ENCODE data around the gene A2M. TPM values are rescaled to one million over a fixed set of nuclear protein-coding genes. Genes with fewer than 3 reads are reported as not detected.

A2M gene
- total and polyA plus RNA-seq, 2 donors (not counting 3 experiments of a cell fraction or from before 2014, with no cell fraction given) = 11.5 to 16.9 TPM

GRCh38 chr12:9027161-9028059, 88.3 kb downstream of the A2M start:
- TF ChIP-seq MAX (IDR thresholded peaks at IDR 0.05; ENCODE audit: insufficient read depth, insufficient read length) = no peak
- no peak for TF ChIP-seq CTCF (IDR thresholded peaks at IDR 0.05; ENCODE audit: extremely low read depth in 1 of 2, insufficient read depth in 1 of 2, low read depth in 1 of 2, low read length in 2 of 2)
- TF ChIP-seq POLR2A (IDR thresholded peaks at IDR 0.05; ENCODE audit: low read depth, low read length) = no peak
- TF ChIP-seq POLR2AphosphoS5 (IDR thresholded peaks at IDR 0.05; ENCODE audit: insufficient read depth, low read depth, low read length) = no peak
- no peak for TF ChIP-seq JUN (IDR thresholded peaks at IDR 0.05; ENCODE audit: borderline replicate concordance, insufficient read depth, insufficient read length, low read depth)
- no peak for TF ChIP-seq EZH2 (IDR thresholded peaks at IDR 0.05; ENCODE audit: borderline replicate concordance, low read depth, low read length, severe bottlenecking)
- no peak for TF ChIP-seq FOS (IDR thresholded peaks at IDR 0.05; ENCODE audit: borderline replicate concordance, insufficient read depth, low read length)
- no peak for TF ChIP-seq MYC (IDR thresholded peaks at IDR 0.05; ENCODE audit: low read depth, low read length)
- no peak for TF ChIP-seq GATA2 (IDR thresholded peaks at IDR 0.05; ENCODE audit: insufficient read depth, insufficient read length, low read depth, low read length)
- H4K20me1 ChIP-seq (replicated peaks; ENCODE audit: control insufficient read depth, extremely low read depth, insufficient read depth, low read length) = no peaks in the 10 kb centered on the region
- no TSS peak for BruUV-seq (replicated peaks)
- dilution Hi-C loops (cut with MboI; ENCODE audit: extremely low pct_ligation_motif_present, low sequenced_read_pairs) (no loop called here), intact Hi-C loops (cut with micrococcal nuclease) (no loop called here)
- H2AFZ ChIP-seq (ENCODE audit: low read depth, low read length) = no peak overlapping the region
- H3K27me3 ChIP-seq (ENCODE audit: control insufficient read depth in 2 of 2, insufficient read depth in 2 of 2, low read length in 2 of 2) = no peaks in the 10 kb centered on the region
- no peak overlapping the region for H3K4me2 ChIP-seq (ENCODE audit: insufficient read depth, low read length)
- CTCF ChIA-PET = interaction anchor here (0.9 to 1.2 kb wide), 2 partner anchors 11 to 418 kb away, joined by 3 read pairs; no protein-coding TSS in a partner anchor
- DNase-seq (ENCODE audit: low read depth, low spot score) (no peak), FAIRE-seq (no peak)
- no peaks in the 10 kb centered on the region for H3K9me3 ChIP-seq (replicated peaks; ENCODE audit: control insufficient read depth, insufficient read depth, low read length)
- H3K79me2 ChIP-seq (ENCODE audit: control insufficient read depth, insufficient read depth, low read length) = no peaks in the 10 kb centered on the region
- H3K4me3 ChIP-seq (replicated peaks in 1 of 3; ENCODE audit: insufficient read depth in 1 of 3, low read depth in 1 of 3, low read length in 3 of 3) = no peak overlapping the region
- no peaks in the 10 kb centered on the region for H3K9me1 ChIP-seq (replicated peaks; ENCODE audit: control insufficient read depth, extremely low read depth, insufficient read depth, low read length)
- no peak overlapping the region for H3K9ac ChIP-seq (replicated peaks; ENCODE audit: extremely low read depth, insufficient read depth, low read length)
- POLR2A ChIA-PET = no interaction called here
- H3K4me1 ChIP-seq (ENCODE audit: control insufficient read depth, extremely low read depth, insufficient read depth, low read length) = no peaks in the 10 kb centered on the region
- H3K27ac ChIP-seq (ENCODE audit: insufficient read depth, low read depth, low read length) = no peak overlapping the region
- no peaks in the 10 kb centered on the region for H3K36me3 ChIP-seq (ENCODE audit: control insufficient read depth in 2 of 2, extremely low read depth in 1 of 2, insufficient read depth in 2 of 2, low read length in 2 of 2)
